GM13976 (cell line): ENCODE data around the gene USP9Y.
A peak's percentile ranks its signal among the peaks of the same experiment; 100 is the strongest.

ENCODE experiments used
- DNase-seq: peaks from one replicate; pipeline ENCODE4 v3.0.0; 2012; ENCODE audit warnings: low spot score
- CTCF ChIP-seq: IDR thresholded peaks from 2 replicates; pipeline ENCODE4 v1.5.1; 2012; ENCODE audit warnings: borderline replicate concordance, mild to moderate bottlenecking; ENCODE audit not compliant: insufficient read depth; ENCODE audit errors: extremely low read depth, missing control alignments, control extremely low read depth
- in situ Hi-C: fragments of 300-500 bp; cut with MboI; formaldehyde crosslinking; loops from one replicate; pipeline ENCODE4 v1.12.0; 2022; ENCODE audit warnings: low sequenced_read_pairs, mixed read lengths, inconsistent platforms; ENCODE audit not compliant: unreplicated experiment

The USP9Y gene

GRCh38 chrY:12756021-12756420, 55.0 kb downstream of the USP9Y start:
- in situ Hi-C loops = no loop called here
- no peak for DNase-seq
- no peak for TF ChIP-seq CTCF

GRCh38 chrY:12765976-12766375, 64.9 kb downstream of the USP9Y start:
- in situ Hi-C loops = no loop called here
- no peak for DNase-seq
- no peak for TF ChIP-seq CTCF

- TF ChIP-seq CTCF = no peak
- in situ Hi-C loops = no loop called here
- no peak for DNase-seq
Measured at GRCh38 chrY:12784521-12784920, 83.5 kb downstream of the USP9Y start.

- in situ Hi-C loops = no loop called here
- TF ChIP-seq CTCF = no peak
- peak; percentile 1 for DNase-seq
Measured at GRCh38 chrY:12793999-12794398, 93.0 kb downstream of the USP9Y start.

- no peak for TF ChIP-seq CTCF
- in situ Hi-C loops = no loop called here
- no peak for DNase-seq
Measured at GRCh38 chrY:12808046-12808445, 107.0 kb downstream of the USP9Y start.

- DNase-seq = peak; percentile 1
- in situ Hi-C loops = no loop called here
- no peak for TF ChIP-seq CTCF
Measured at GRCh38 chrY:12809034-12809433, 108.0 kb downstream of the USP9Y start.

- DNase-seq = no peak
- TF ChIP-seq CTCF = no peak
- in situ Hi-C loops = no loop called here
Measured at GRCh38 chrY:12823408-12823807, 122.4 kb downstream of the USP9Y start.
